Heart right ventricle (tissue), 16 donors: ENCODE data around the gene ZNF823. TPM values are rescaled to one million over a fixed set of nuclear protein-coding genes. Genes with fewer than 3 reads are reported as not detected.

Source experiments
- ATAC-seq, 8 donors: fragments of 200-7000 bp; cut with Tn5 transposase; one replicate each; pipeline ENCODE4 v1.9.1; 2020; ENCODE audit warnings: mild to moderate bottlenecking in 8 of 8, moderate library complexity in 8 of 8, moderate number of reproducible peaks in 1 of 8
- DNase-seq, 2 donors: peaks; one replicate each; pipeline ENCODE4 v3.0.0-alpha.2; 2020
- H3K27ac ChIP-seq, 10 donors: fragments of 200-600 bp; sonication (generic) in 2 of 10; one replicate each; pipeline versions ENCODE4 v1.5.0 to v1.8.0; 2020 to 2022; ENCODE audit warnings: mild to moderate bottlenecking in 3 of 10
- H3K27me3 ChIP-seq, 7 donors: fragments of 200-600 bp; one replicate each; pipeline ENCODE4 v1.8.0; 2021 to 2022; ENCODE audit warnings: mild to moderate bottlenecking in 2 of 7
- H3K36me3 ChIP-seq, 9 donors: fragments of 200-600 bp; sonication (generic) in 1 of 9; one replicate each; pipeline versions ENCODE4 v1.5.0 to v1.8.0; 2020 to 2022; ENCODE audit warnings: mild to moderate bottlenecking in 2 of 9
- H3K4me1 ChIP-seq, 9 donors: fragments of 200-600 bp; sonication (generic) in 1 of 9; one replicate each; pipeline versions ENCODE4 v1.5.0 to v1.8.0; 2020 to 2022; ENCODE audit warnings: mild to moderate bottlenecking in 4 of 9
- H3K4me3 ChIP-seq, 10 donors: fragments of 200-600 bp; sonication (generic) in 2 of 10; one replicate each; pipeline versions ENCODE4 v1.5.0 to v1.8.0; 2020 to 2022; ENCODE audit warnings: mild to moderate bottlenecking in 7 of 10, moderate library complexity in 2 of 10
- H3K9me3 ChIP-seq, 11 donors: fragments of 200-600 bp in 10 of 11; sonication (generic) in 2 of 11; one replicate each; pipeline versions ENCODE4 v1.5.0 to v1.8.0; 2013 to 2022; ENCODE audit warnings: mild to moderate bottlenecking in 2 of 11, control low read depth in 1 of 11, moderate library complexity in 1 of 11
- CTCF ChIP-seq, 9 donors: fragments of 200-600 bp; sonication (generic) in 2 of 9; IDR thresholded peaks; one replicate each; pipeline versions ENCODE4 v1.5.0 to v1.8.0; 2021 to 2022; ENCODE audit warnings: antibody characterized with exemption in 9 of 9, mild to moderate bottlenecking in 5 of 9, moderate library complexity in 1 of 9
- WGBS, 2 donors: extraction: QIAGEN DNeasy Blood & Tissue Kit; methylation state at CpG; one replicate each; pipeline ENCODE4 v1.1.7; 2013; ENCODE audit warnings: inconsistent platforms in 1 of 2; 5-methylcytosine and 5-hydroxymethylcytosine counted together
- intact Hi-C, 10 donors: fragments of 100-400 bp; cut with DNase I; formaldehyde crosslinking; loops; one replicate each; pipeline versions ENCODE4 v1.11.1 to v1.14.2; 2022
- polyA plus RNA-seq, 2 donors: library from polyadenylated mRNA; stranded (reverse); fragments of 200-250 nt; gene quantifications; one replicate each; pipeline ENCODE4 v1.2.3, GENCODE V29; 2013
- total RNA-seq, 10 donors: library from RNA; stranded (reverse); fragmentation: NEBNext Ultra II Directional in 3 of 10; extraction: Animal tissue kit (Norgen Biotek cat#: 25700) in 3 of 10; gene quantifications; one replicate each; pipeline versions ENCODE4 v1.2.1 to v1.2.4, GENCODE V29; 2021 to 2023
- donor health status: Arrhythmogenic right ventricular cardiomyopathy.
- donor health status: ischemic (EF 13 %, LVEDD 7.1; RV severe dilation, severe dysfunction).
- donor health status: healthy with polysubstance abuse.
- donor health status: DM: no; HTN: yes; CAD: no.
- donor health status: DM: no; HTN: no; CAD: no.
- donor health status: ischemic (EF 25% LVEDD 6.9; RV normal size, moderate dysfunction).
- donor health status: ischemic (EF 25% LVEDD 5.7; RV mildly dilated, moderate dysfunction).
- donor health status: healthy.
- donor health status: DM: yes; HTN: yes; CAD: no.
- donor health status: Ischemic cardiomyopathy.
- donor health status: ischemic (EF 35%, LVEDD 5.7; RV mildly dilated, moderate dysfunction).
- donor health status: nonischemic (EF 11% LVEDD 7.7; RV severe dilation, severe dysfunction).
- donor health status: DM: yes; HTN: yes; CAD: no.
- donor health status: PGD.
- donor health status: ischemic (EF 29% LVEDD 5.4; RV normal size, mild dysfunction).
- donor health status: nonischemic (EF 23%, LVEDD 6.1; RV moderate dilation, normal function).

ZNF823 gene
- total and polyA plus RNA-seq, 12 donors: 2.0 to 5.7 (median 3.3) TPM

GRCh38 chr19:11697284-11697855, 41.4 kb downstream of the ZNF823 start:
- Histone ChIP-seq H3K36me3 (no peaks in the 10 kb centered on the region), H3K27ac (no peak overlapping the region), H3K4me3 (no peak overlapping the region), H3K4me1 (peaks cover 0 to 17% (median 10%) of the 10 kb centered on the region in 9 donors), H3K27me3 (no peaks in the 10 kb centered on the region), H3K9me3 (no peaks in the 10 kb centered on the region)
- DNase-seq: no peak
- TF ChIP-seq CTCF (IDR thresholded peaks at IDR 0.05): no peak
- ATAC-seq: no peak
- WGBS, 2 donors: 82 to 84% methylated on average over 6 of the region's 6 CpGs
- intact Hi-C loops: loop anchor here in 3 of 10 donors (5.0 to 10.0 kb wide), 3 partner anchors 40 to 87 kb away; partner anchors contain the start of genes ZNF441 (in 1 of the 3) and ZNF823 (in 1 of the 3)

- Histone ChIP-seq H3K36me3 (no peaks in the 10 kb centered on the region), H3K4me1 (peaks cover 0 to 17% (median 10%) of the 10 kb centered on the region in 9 donors), H3K27me3 (no peaks in the 10 kb centered on the region), H3K9me3 (no peaks in the 10 kb centered on the region), H3K27ac (peak overlapping the region in 9 of 10 donors; percentile 32 to 68 (median 54)), H3K4me3 (peak overlapping the region; percentile 66 to 93 (median 77))
- WGBS, 2 donors: 4% methylated on average over 61 of the region's 61 CpGs
- intact Hi-C loops: loop anchor here in 4 of 10 donors (2.0 to 10.0 kb wide), 4 partner anchors 43 to 90 kb away; partner anchors contain the start of genes ZNF823 (in 2 of the 4) and ZNF441 (in 1 of the 4)
- ATAC-seq (peak; percentile 99 to 100 (median 100)), DNase-seq (peak; percentile 96 to 97)
- TF ChIP-seq CTCF (IDR thresholded peaks at IDR 0.05): no peak
Measured at GRCh38 chr19:11694533-11695439, 44.0 kb downstream of the ZNF823 start.

DNA sequence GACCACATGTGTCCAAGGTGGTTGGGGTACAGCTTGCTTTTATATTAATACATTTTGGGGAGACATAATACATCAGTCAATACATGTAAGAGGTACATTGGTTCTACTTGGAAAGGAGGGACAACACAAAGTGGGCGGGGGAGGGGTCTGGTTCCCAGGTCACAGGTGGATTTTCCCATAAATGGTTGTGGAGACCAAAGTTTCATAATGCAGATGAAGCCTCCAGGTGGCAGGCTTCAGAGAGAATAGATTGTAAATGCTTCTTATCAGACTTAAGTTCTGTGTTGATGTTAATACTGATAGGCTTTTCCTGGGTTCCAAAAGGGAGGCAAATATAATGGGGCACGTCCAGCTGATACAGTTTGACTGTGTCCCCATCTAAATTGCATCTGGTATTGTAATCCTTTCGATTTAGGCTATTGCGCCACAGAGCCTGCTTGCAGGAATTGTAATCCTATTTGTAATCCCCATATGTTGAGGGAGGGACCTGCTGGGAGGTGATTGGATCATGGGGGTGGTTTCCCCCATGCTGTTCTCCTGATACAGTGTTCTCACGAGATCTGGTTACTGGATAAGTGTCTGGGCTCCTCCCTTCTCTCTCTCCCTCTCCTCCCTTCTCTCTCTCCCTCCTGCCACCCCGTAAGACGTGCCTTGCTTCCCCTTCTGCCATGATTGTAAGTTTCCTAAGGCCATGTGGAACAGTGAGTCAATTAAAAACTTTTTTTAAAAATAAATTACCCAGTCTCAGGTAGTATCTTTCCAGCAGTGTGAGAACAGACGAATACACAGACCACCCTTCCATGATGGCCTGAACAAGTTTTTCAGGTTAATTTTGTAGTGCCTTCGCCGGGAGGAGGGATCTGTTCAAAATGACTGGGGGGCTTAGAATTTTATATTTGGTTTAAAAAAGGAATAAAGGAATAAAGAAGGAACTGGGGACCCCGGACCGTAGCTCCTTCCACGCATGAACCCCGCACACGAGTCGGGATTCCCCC, 44.9 kb downstream of the ZNF823 start:
- Histone ChIP-seq H3K9me3 (no peaks in the 10 kb centered on the region), H3K27me3 (no peaks in the 10 kb centered on the region), H3K4me3 (peak overlapping the region; percentile 66 to 93 (median 77)), H3K27ac (peak overlapping the region in 7 of 10 donors; percentile 32 to 68 (median 54)), H3K36me3 (no peaks in the 10 kb centered on the region), H3K4me1 (peaks cover 0 to 17% (median 10%) of the 10 kb centered on the region in 9 donors)
- no peak for DNase-seq
- WGBS, 2 donors: 19 to 25% methylated on average over 16 of the region's 16 CpGs
- ATAC-seq: no peak
- intact Hi-C loops: loop anchor here in 2 of 10 donors (2.0 to 10.0 kb wide), 2 partner anchors 45 to 91 kb away; partner anchors contain the start of gene ZNF823 (in 1 of the 2)
- no peak for TF ChIP-seq CTCF (IDR thresholded peaks at IDR 0.05)
